Left ventricle myocardium inferior (tissue), 1 donor: ENCODE data around the gene DLG2. TPM values are rescaled to one million over a fixed set of nuclear protein-coding genes. Genes with fewer than 3 reads are reported as not detected.
"Not testable (repeated sequence)": the region's sequence is repeated elsewhere in the genome, so short reads cannot be mapped to it uniquely, and the experiment has no call there.

Experiments used
- DNase-seq: peaks from one replicate; pipeline ENCODE4 v3.0.0-alpha.2; 2020
- H3K27ac ChIP-seq: fragments of 200-600 bp; replicated peaks from 2 replicates; pipeline ENCODE4 v1.8.0; 2021
- H3K27me3 ChIP-seq: fragments of 200-600 bp; 2 replicates; pipeline ENCODE4 v1.8.0; 2021; ENCODE audit warnings: low read depth
- H3K36me3 ChIP-seq: fragments of 200-600 bp; 2 replicates; pipeline ENCODE4 v1.8.0; 2021
- H3K4me1 ChIP-seq: fragments of 200-600 bp; 2 replicates; pipeline ENCODE4 v1.8.0; 2021
- H3K4me3 ChIP-seq: fragments of 200-600 bp; 2 replicates; pipeline ENCODE4 v1.8.0; 2021; ENCODE audit warnings: mild to moderate bottlenecking, moderate library complexity
- H3K9me3 ChIP-seq: fragments of 200-600 bp; replicated peaks from 2 replicates; pipeline ENCODE4 v1.8.0; 2021
- CTCF ChIP-seq: fragments of 200-600 bp; IDR thresholded peaks from 2 replicates; pipeline ENCODE4 v1.8.0; 2021; ENCODE audit warnings: antibody characterized with exemption, mild to moderate bottlenecking, borderline replicate concordance
- intact Hi-C: fragments of 100-400 bp; cut with micrococcal nuclease; formaldehyde crosslinking; loops from one replicate; pipeline ENCODE4 v1.11.0; 2022
- total RNA-seq: library from RNA; stranded (reverse); fragmentation: NEBNext Ultra II Directional; extraction: Animal tissue kit (Norgen Biotek cat#: 25700); gene quantifications from one replicate; pipeline ENCODE4 v1.2.1, GENCODE V29; 2021
- donor health status: DM: no; HTN: yes; CAD: no; lungs with severe emphysema.

Gene DLG2
- total RNA-seq, 1 donor from 2014 or later = 6.5 TPM

GRCh38 chr11:84853841-84854497 is 773.2 kb downstream of the DLG2 start:
- Histone ChIP-seq H3K9me3 (no peaks in the 10 kb centered on the region), H3K4me1 (no peaks in the 10 kb centered on the region), H3K36me3 (no peaks in the 10 kb centered on the region), H3K27ac (no peak overlapping the region), H3K27me3 (no peaks in the 10 kb centered on the region), H3K4me3 (no peak overlapping the region)
- intact Hi-C loops = no loop called here
- no peak for TF ChIP-seq CTCF
- DNase-seq = no peak

- no peak for TF ChIP-seq CTCF
- Histone ChIP-seq H3K27me3 (no peaks in the 10 kb centered on the region), H3K36me3 (no peaks in the 10 kb centered on the region), H3K9me3 (no peaks in the 10 kb centered on the region), H3K27ac (no peak overlapping the region), H3K4me1 (no peaks in the 10 kb centered on the region), H3K4me3 (no peak overlapping the region)
- no peak for DNase-seq
- intact Hi-C loops = no loop called here
These were observed 779.3 kb downstream of the DLG2 start for GRCh38 chr11:84847842-84848241.

DNA sequence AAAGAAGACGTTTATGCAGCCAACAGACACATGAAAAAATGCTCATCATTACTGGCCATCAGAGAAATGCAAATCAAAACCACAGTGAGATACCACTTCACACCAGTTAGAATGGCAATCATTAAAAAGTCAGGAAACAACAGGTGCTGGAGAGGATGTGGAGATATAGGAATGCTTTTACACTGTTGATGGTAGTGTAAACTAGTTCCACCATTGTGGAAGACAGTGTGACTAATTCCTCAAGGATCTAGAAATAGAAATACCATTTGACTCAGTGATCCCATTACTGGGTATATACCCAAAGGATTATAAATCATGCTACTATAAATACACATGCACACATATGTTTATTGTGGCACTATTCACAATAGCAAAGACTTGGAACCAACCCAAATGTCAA is 786.9 kb downstream of the DLG2 start:
- H3K27ac ChIP-seq, H3K4me1 ChIP-seq, H3K36me3 ChIP-seq, H3K4me3 ChIP-seq, intact Hi-C loops, DNase-seq, H3K27me3 ChIP-seq: not testable (repeated sequence)
- peaks cover 12% of the 10 kb centered on the region for H3K9me3 ChIP-seq

DNA sequence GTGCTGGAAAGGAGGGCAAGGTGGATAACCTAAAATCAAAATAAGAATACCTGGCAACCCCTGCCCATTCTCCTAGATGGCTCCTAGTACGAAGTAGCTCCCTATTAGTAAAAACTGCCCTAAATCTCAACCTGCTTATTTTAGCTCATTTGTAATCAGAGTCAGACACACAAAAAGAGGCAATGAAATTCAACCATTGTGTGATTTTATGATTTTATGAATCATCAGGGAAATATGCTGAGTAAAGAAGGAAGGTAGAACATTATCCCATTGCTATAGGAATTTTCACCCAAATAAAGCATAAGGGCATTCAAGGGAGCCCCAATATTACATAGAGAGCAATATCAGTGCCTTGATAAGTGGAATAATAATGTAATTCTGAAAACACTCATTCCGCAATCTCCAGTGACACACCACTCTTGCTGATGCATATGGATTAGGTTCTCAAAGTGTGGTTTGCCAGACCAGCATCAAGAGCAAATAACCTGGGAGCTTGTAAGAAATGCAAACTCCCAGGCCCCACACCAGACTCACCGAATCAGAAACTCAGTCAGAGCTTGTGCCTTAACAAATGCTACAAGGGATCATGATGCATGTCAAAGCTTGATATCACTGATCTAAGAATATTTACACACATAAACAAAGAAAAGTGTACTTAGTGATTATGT is 789.6 kb downstream of the DLG2 start:
- no peak for DNase-seq
- Histone ChIP-seq H3K36me3 (no peaks in the 10 kb centered on the region), H3K27ac (no peak overlapping the region), H3K27me3 (no peaks in the 10 kb centered on the region), H3K4me3 (no peak overlapping the region), H3K9me3 (peaks cover 12% of the 10 kb centered on the region), H3K4me1 (no peaks in the 10 kb centered on the region)
- TF ChIP-seq CTCF = no peak
- intact Hi-C loops = no loop called here

DNA sequence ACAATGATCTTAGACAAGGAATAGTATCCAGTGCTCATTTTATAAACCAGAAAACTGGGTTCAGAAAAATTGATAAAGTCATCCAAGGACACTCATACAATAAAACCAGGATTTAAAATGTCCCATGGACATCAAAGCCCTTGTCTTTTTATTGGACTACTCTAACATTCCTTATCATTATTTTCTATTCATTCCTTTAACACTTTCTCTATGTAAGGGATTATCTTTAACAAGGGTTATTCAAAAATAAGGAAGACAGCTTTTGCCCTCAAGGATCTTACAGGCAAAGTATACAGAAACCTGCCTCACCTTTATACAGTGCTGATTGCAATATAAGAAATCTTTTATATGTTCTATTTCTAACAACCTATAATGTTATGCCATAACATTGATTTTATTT is 790.8 kb downstream of the DLG2 start:
- intact Hi-C loops = no loop called here
- no peaks in the 10 kb centered on the region for H3K4me1 ChIP-seq
- peaks cover 12% of the 10 kb centered on the region for H3K9me3 ChIP-seq
- DNase-seq = no peak
- TF ChIP-seq CTCF = no peak
- H3K36me3 ChIP-seq = no peaks in the 10 kb centered on the region
- no peaks in the 10 kb centered on the region for H3K27me3 ChIP-seq
- no peak overlapping the region for H3K4me3 ChIP-seq
- no peak overlapping the region for H3K27ac ChIP-seq

DNA sequence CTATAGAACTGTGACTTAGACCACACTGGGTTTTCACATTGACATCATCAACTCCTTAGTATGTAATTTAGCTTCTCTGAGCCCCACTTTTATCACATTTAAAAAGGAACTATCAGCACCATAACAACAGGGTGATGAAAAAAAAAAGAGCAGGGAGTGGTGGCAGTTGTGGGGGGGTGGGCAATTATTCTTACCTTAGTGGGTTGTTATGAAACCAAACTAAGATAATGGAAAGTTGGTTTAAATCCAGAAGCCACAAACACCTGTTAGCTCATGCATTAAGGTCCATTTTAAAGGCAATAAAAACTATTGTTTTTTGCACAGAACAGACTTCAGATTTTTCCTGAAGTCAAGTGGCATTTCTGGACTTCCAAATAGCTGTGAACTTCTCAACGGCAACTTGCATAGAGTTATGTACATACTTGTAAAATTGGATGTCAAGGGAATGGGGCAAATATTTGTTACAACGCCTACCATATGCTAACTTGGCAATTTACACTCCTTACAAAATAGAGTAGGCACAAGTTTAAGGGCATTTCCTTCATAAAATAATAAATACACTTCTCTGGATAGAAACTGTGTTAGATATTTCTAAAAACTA is 793.6 kb downstream of the DLG2 start:
- Histone ChIP-seq H3K4me3 (no peak overlapping the region), H3K4me1 (no peaks in the 10 kb centered on the region), H3K27me3 (no peaks in the 10 kb centered on the region), H3K9me3 (no peaks in the 10 kb centered on the region), H3K36me3 (no peaks in the 10 kb centered on the region), H3K27ac (no peak overlapping the region)
- DNase-seq = no peak
- TF ChIP-seq CTCF = no peak
- intact Hi-C loops = no loop called here
